Ascending aorta (tissue), 2 donors: ENCODE results near the gene PHLPP1. TPM values are rescaled to one million over a fixed set of nuclear protein-coding genes. Genes with fewer than 3 reads are reported as not detected.

Experiments
- DNase-seq, 2 donors: peaks; one replicate each; pipeline ENCODE4 v3.0.0-alpha.2; 2019; ENCODE audit warnings: low spot score in 2 of 2
- H3K27ac ChIP-seq, 2 donors: fragments of 200-600 bp; sonication (generic); one replicate each; pipeline ENCODE4 v1.5.1; 2016 to 2017; ENCODE audit warnings: mild to moderate bottlenecking in 1 of 2
- H3K27me3 ChIP-seq: fragments of 200-600 bp; sonication (generic); one replicate; pipeline ENCODE4 v1.5.1; 2017
- H3K36me3 ChIP-seq, 2 donors: fragments of 200-600 bp; sonication (generic); one replicate each; pipeline ENCODE4 v1.5.1; 2016
- H3K4me1 ChIP-seq, 2 donors: fragments of 200-600 bp; sonication (generic); one replicate each; pipeline ENCODE4 v1.5.1; 2016 to 2017; ENCODE audit warnings: mild to moderate bottlenecking in 1 of 2
- H3K4me3 ChIP-seq, 2 donors: fragments of 200-600 bp; sonication (generic); one replicate each; pipeline ENCODE4 v1.5.1; 2016 to 2017; ENCODE audit warnings: mild to moderate bottlenecking in 1 of 2
- H3K9me3 ChIP-seq, 2 donors: fragments of 200-600 bp; sonication (generic); one replicate each; pipeline ENCODE4 v1.5.1; 2016
- intact Hi-C: fragments of 100-400 bp; cut with DNase I; formaldehyde crosslinking; loops from one replicate; pipeline ENCODE4 v1.15.1; 2023
- total RNA-seq: library from RNA; depleted of rRNA; stranded (reverse); fragments of >200 nt; gene quantifications from one replicate; pipeline ENCODE4 v1.1.0, GENCODE V29; 2016
- TF ChIP-seq, protein P1 (sequence below), 3 experiments: fragments of 200-600 bp in 2 of 3; fragments of 450-650 bp in 1 of 3; sonication (generic) in 2 of 3; IDR thresholded peaks; one replicate each; pipeline ENCODE4 v1.5.1; 2016 to 2019; ENCODE audit warnings: antibody characterized with exemption in 3 of 3, mild to moderate bottlenecking in 1 of 3, moderate library complexity in 1 of 3

PHLPP1 gene
- total RNA-seq, 1 donor from 2014 or later = 9.8 TPM

DNA sequence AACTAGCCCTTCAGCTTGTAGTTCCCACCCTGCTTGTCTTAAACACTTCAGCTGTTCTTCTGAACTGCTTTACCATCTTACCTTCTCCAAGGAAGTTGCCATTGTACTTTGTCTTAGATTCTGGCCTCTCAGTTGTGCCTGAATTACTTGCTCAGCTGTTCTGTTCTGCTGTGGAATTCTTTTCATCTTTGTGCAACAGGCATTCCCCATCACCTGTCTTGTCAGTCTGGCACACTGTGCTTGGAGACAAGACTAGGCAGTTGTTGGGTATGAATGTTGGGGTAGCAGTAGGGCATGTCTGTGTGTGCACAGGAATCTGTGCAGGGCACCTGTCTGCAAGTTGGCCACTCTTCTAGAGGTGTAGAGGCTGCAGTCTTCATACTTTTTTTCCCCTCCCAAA, 38.7 kb downstream of the PHLPP1 start:
- Histone ChIP-seq H3K4me3 (no peak overlapping the region), H3K4me1 (peaks cover 0 to 4% of the 10 kb centered on the region in 2 donors), H3K27ac (no peak overlapping the region), H3K27me3 (no peaks in the 10 kb centered on the region), H3K36me3 (no peaks in the 10 kb centered on the region), H3K9me3 (no peaks in the 10 kb centered on the region)
- DNase-seq = no peak
- intact Hi-C loops = no loop called here
- TF ChIP-seq, protein P1, sequence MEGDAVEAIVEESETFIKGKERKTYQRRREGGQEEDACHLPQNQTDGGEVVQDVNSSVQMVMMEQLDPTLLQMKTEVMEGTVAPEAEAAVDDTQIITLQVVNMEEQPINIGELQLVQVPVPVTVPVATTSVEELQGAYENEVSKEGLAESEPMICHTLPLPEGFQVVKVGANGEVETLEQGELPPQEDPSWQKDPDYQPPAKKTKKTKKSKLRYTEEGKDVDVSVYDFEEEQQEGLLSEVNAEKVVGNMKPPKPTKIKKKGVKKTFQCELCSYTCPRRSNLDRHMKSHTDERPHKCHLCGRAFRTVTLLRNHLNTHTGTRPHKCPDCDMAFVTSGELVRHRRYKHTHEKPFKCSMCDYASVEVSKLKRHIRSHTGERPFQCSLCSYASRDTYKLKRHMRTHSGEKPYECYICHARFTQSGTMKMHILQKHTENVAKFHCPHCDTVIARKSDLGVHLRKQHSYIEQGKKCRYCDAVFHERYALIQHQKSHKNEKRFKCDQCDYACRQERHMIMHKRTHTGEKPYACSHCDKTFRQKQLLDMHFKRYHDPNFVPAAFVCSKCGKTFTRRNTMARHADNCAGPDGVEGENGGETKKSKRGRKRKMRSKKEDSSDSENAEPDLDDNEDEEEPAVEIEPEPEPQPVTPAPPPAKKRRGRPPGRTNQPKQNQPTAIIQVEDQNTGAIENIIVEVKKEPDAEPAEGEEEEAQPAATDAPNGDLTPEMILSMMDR (IDR thresholded peaks at IDR 0.05) = no peak

- H3K27me3 ChIP-seq = no peaks in the 10 kb centered on the region
- TF ChIP-seq, protein P1 (IDR thresholded peaks at IDR 0.05) = no peak
- H3K36me3 ChIP-seq = no peaks in the 10 kb centered on the region
- no peak for DNase-seq
- no peaks in the 10 kb centered on the region for H3K9me3 ChIP-seq
- H3K4me1 ChIP-seq = peaks cover 0 to 4% of the 10 kb centered on the region in 2 donors
- no peak overlapping the region for H3K4me3 ChIP-seq
- no peak overlapping the region for H3K27ac ChIP-seq
- intact Hi-C loops = no loop called here
Measured at GRCh38 chr18:62755454-62755853, 40.1 kb downstream of the PHLPP1 start.

- TF ChIP-seq, protein P1 (IDR thresholded peaks at IDR 0.05) = no peak
- intact Hi-C loops = no loop called here
- H3K9me3 ChIP-seq = no peaks in the 10 kb centered on the region
- no peak for DNase-seq
- H3K27me3 ChIP-seq = no peaks in the 10 kb centered on the region
- H3K4me3 ChIP-seq = no peak overlapping the region
- H3K4me1 ChIP-seq = peaks cover 0 to 4% of the 10 kb centered on the region in 2 donors
- H3K36me3 ChIP-seq = no peaks in the 10 kb centered on the region
- no peak overlapping the region for H3K27ac ChIP-seq
Measured at GRCh38 chr18:62755946-62756345, 40.6 kb downstream of the PHLPP1 start.

- Histone ChIP-seq H3K4me3 (no peak overlapping the region), H3K4me1 (no peaks in the 10 kb centered on the region), H3K36me3 (no peaks in the 10 kb centered on the region), H3K27me3 (no peaks in the 10 kb centered on the region), H3K9me3 (no peaks in the 10 kb centered on the region), H3K27ac (no peak overlapping the region)
- TF ChIP-seq, protein P1 (IDR thresholded peaks at IDR 0.05) = no peak
- intact Hi-C loops = no loop called here
- DNase-seq = no peak
Measured at GRCh38 chr18:62757399-62758010, 42.2 kb downstream of the PHLPP1 start.

- Histone ChIP-seq H3K4me3 (no peak overlapping the region), H3K36me3 (no peaks in the 10 kb centered on the region)
- intact Hi-C loops = no loop called here
Measured at GRCh38 chr18:62758591-62758990, 43.2 kb downstream of the PHLPP1 start.

More at GRCh38 chr18:62758591-62758990, 43.2 kb downstream of the PHLPP1 start:
- H3K4me1 ChIP-seq = no peaks in the 10 kb centered on the region
- DNase-seq = no peak
- no peaks in the 10 kb centered on the region for H3K27me3 ChIP-seq
- TF ChIP-seq, protein P1 (IDR thresholded peaks at IDR 0.05) = no peak
- H3K27ac ChIP-seq = no peak overlapping the region
- no peaks in the 10 kb centered on the region for H3K9me3 ChIP-seq
